ENCODE measurements around the gene SLC35E4. TPM values are rescaled to one million over a fixed set of nuclear protein-coding genes. Genes with fewer than 3 reads are reported as not detected.

SLC35E4 gene
- polyA plus RNA-seq, 1 of the 3 experiments (the other 2 are of a cell fraction), result 2.8 TPM

- TF ChIP-seq USF1 (IDR thresholded peaks at IDR 0.05; ENCODE audit: borderline replicate concordance, low read depth) (no peak), JUND (IDR thresholded peaks at IDR 0.05) (no peak), PBX3 (IDR thresholded peaks at IDR 0.05) (no peak), GATA2 (CRISPR knock-in tag; IDR thresholded peaks at IDR 0.05) (no peak), ZBTB33 (IDR thresholded peaks at IDR 0.05; ENCODE audit: borderline replicate concordance, low read depth) (no peak), MAX (IDR thresholded peaks at IDR 0.05; ENCODE audit: low read depth) (0 out of 2 replicates have a peak, but pooled peaks have one; percentile 70), RFX5 (IDR thresholded peaks at IDR 0.05; ENCODE audit: low read length) (no peak), FOXM1 (IDR thresholded peaks at IDR 0.05; ENCODE audit: low read depth) (no peak), TCF12 (IDR thresholded peaks at IDR 0.05) (no peak)
Observed at GRCh38 chr22:30667494-30668385, 32.2 kb downstream of the SLC35E4 start, which contains the start of gene DUSP18 (continued).

GRCh38 chr22:30668386-30668710, 32.8 kb downstream of the SLC35E4 start:
- Histone ChIP-seq H3K9ac (peak overlapping the region; percentile 70), H3K4me2 (peak overlapping the region; percentile 74), H2AFZ (ENCODE audit: low read depth) (peak overlapping the region; percentile 96), H3F3A (replicated peaks; ENCODE audit: insufficient read depth) (no peaks in the 10 kb centered on the region), H4K20me1 (ENCODE audit: insufficient read depth) (no peaks in the 10 kb centered on the region), H3K9me2 (no peaks in the 10 kb centered on the region), H3K9me3 (no peaks in the 10 kb centered on the region), H3K27ac (ENCODE audit: low read depth in 2 of 2, low read length in 1 of 2) (peak overlapping the region; percentile 40 to 52; a peak in 3 of 4 replicates), H3K4me3 (ENCODE audit: low read depth in 2 of 2, low read length in 1 of 2) (peak overlapping the region; percentile 65 to 71), H3K36me3 (replicated peaks in 1 of 2; ENCODE audit: control insufficient read depth in 1 of 2, insufficient read depth in 2 of 2, low read length in 1 of 2) (no peaks in the 10 kb centered on the region), H3K4me1 (ENCODE audit: control insufficient read depth in 1 of 2, insufficient read depth in 2 of 2, low read depth in 1 of 2, low read length in 1 of 2) (peaks cover 0 to 12% of the 10 kb centered on the region in 2 experiments; a peak in 2 of 4 replicates), H3K27me3 (ENCODE audit: insufficient read depth) (no peaks in the 10 kb centered on the region), H3K79me2 (ENCODE audit: insufficient read depth) (peaks cover 16% of the 10 kb centered on the region; the same call in 1 of the 2 replicates)
- CTCF ChIA-PET, result interaction anchor here (1.1 to 2.6 kb wide), 7 partner anchors 11 to 87 kb away, joined by 3 to 13 read pairs (median 5); partner anchors contain the start of gene OSBP2
- no peak for DNase-seq
- TF ChIP-seq FOSL2 (IDR thresholded peaks at IDR 0.05; ENCODE audit: borderline replicate concordance, low read depth), result no peak
- no peak for TF ChIP-seq EZH2phosphoT487 (IDR thresholded peaks at IDR 0.05; ENCODE audit: borderline replicate concordance, low read depth)
- TF ChIP-seq NRF1 (IDR thresholded peaks at IDR 0.05; ENCODE audit: low read depth, low read length), result no peak
- no peak for TF ChIP-seq TAF1 (IDR thresholded peaks at IDR 0.05; ENCODE audit: borderline replicate concordance, low read depth, low read length)
- TF ChIP-seq JUND (IDR thresholded peaks at IDR 0.05), result no peak
- TF ChIP-seq FOXJ3 (CRISPR knock-in tag; IDR thresholded peaks at IDR 0.05), result no peak
- TF ChIP-seq YY1 (IDR thresholded peaks at IDR 0.05; ENCODE audit: low read depth), result no peak
- no peak for TF ChIP-seq PBX3 (IDR thresholded peaks at IDR 0.05)
- TF ChIP-seq MXI1 (IDR thresholded peaks at IDR 0.05; ENCODE audit: low read depth, low read length), result no peak
- no peak for TF ChIP-seq IRF3 (IDR thresholded peaks at IDR 0.05; ENCODE audit: low read depth, low read length)
- WGBS (ENCODE audit: low lambda C conversion rate), result 60% methylated on average over 8 of the region's 10 CpGs
- POLR2A ChIA-PET, result interaction anchor here (0.5 kb wide), 1 partner anchor 70 kb away, joined by 3 read pairs; no protein-coding TSS in a partner anchor
